Measurements from ENCODE around the gene MAPKBP1. TPM values are rescaled to one million over a fixed set of nuclear protein-coding genes. Genes with fewer than 3 reads are reported as not detected.

The MAPKBP1 gene
- total RNA-seq, 6 experiments from 2014 or later: 4.3 to 7.9 (median 5.7) TPM

- WGBS (ENCODE audit: insufficient coverage, low coverage, low lambda C conversion rate, missing lambda C conversion rate): 96% methylated on average over 4 of the region's 5 CpGs
- Histone ChIP-seq H3K27me3 (no peaks in the 10 kb centered on the region), H3K27ac (no peak overlapping the region), H3K9me3 (no peaks in the 10 kb centered on the region), H3K36me3 (peaks cover 0 to 19% (median 7%) of the 10 kb centered on the region in 4 donors), H3K4me3 (no peak overlapping the region), H3K4me1 (no peaks in the 10 kb centered on the region)
- TF ChIP-seq CTCF (IDR thresholded peaks at IDR 0.05) (no peak), POLR2A (IDR thresholded peaks at IDR 0.05) (no peak)
- DNase-seq: no peak
- no peak for ATAC-seq
- intact Hi-C loops (cut with DNase I): loop anchor here in 1 of 2 donors (5.0 kb wide), 1 partner anchor 37 kb away; no protein-coding TSS in a partner anchor
Measured at GRCh38 chr15:41814534-41814933, 40.2 kb downstream of the MAPKBP1 start.

GRCh38 chr15:41816788-41817187 is 42.5 kb downstream of the MAPKBP1 start:
- no peak for ATAC-seq
- H3K36me3 ChIP-seq: peaks cover 0 to 24% (median 7%) of the 10 kb centered on the region in 4 donors
- no CpG with 5 or more reads among the region's 9 CpGs for WGBS (ENCODE audit: insufficient coverage, low coverage, low lambda C conversion rate, missing lambda C conversion rate)

GRCh38 chr15:41817327-41817726 is 43.0 kb downstream of the MAPKBP1 start:
- DNase-seq: peak in 1 of 3 donors; percentile 38
- WGBS (ENCODE audit: insufficient coverage, low coverage, low lambda C conversion rate, missing lambda C conversion rate): 100% methylated on average over 2 of the region's 14 CpGs
- TF ChIP-seq POLR2A (IDR thresholded peaks at IDR 0.05) (no peak), CTCF (IDR thresholded peaks at IDR 0.05) (no peak)
- Histone ChIP-seq H3K4me1 (no peaks in the 10 kb centered on the region), H3K9me3 (no peaks in the 10 kb centered on the region), H3K27ac (no peak overlapping the region), H3K4me3 (no peak overlapping the region), H3K27me3 (no peaks in the 10 kb centered on the region), H3K36me3 (peaks cover 0 to 24% (median 7%) of the 10 kb centered on the region in 4 donors)
- intact Hi-C loops (cut with DNase I): no loop called here
- ATAC-seq: no peak

More at GRCh38 chr15:41816788-41817187, 42.5 kb downstream of the MAPKBP1 start:
- DNase-seq: peak in 1 of 3 donors; percentile 35
- no peak for TF ChIP-seq CTCF (IDR thresholded peaks at IDR 0.05)
- TF ChIP-seq POLR2A (IDR thresholded peaks at IDR 0.05): no peak
- Histone ChIP-seq H3K4me1 (no peaks in the 10 kb centered on the region), H3K27me3 (no peaks in the 10 kb centered on the region), H3K27ac (no peak overlapping the region), H3K4me3 (no peak overlapping the region), H3K9me3 (no peaks in the 10 kb centered on the region)
- intact Hi-C loops (cut with DNase I): no loop called here

- ATAC-seq: no peak
Measured at GRCh38 chr15:41817781-41818180, 43.5 kb downstream of the MAPKBP1 start.

More at GRCh38 chr15:41817781-41818180, 43.5 kb downstream of the MAPKBP1 start:
- Histone ChIP-seq H3K27me3 (no peaks in the 10 kb centered on the region), H3K27ac (no peak overlapping the region), H3K4me1 (no peaks in the 10 kb centered on the region), H3K36me3 (peaks cover 0 to 24% (median 7%) of the 10 kb centered on the region in 4 donors), H3K9me3 (no peaks in the 10 kb centered on the region), H3K4me3 (no peak overlapping the region)
- DNase-seq: no peak
- 72% methylated on average over 4 of the region's 6 CpGs for WGBS (ENCODE audit: insufficient coverage, low coverage, low lambda C conversion rate, missing lambda C conversion rate)
- TF ChIP-seq CTCF (IDR thresholded peaks at IDR 0.05): no peak
- no peak for TF ChIP-seq POLR2A (IDR thresholded peaks at IDR 0.05)
- intact Hi-C loops (cut with DNase I): no loop called here

Data from right lobe of liver (tissue), 6 donors.